ENCODE results near the gene TFDP2.

The TFDP2 gene

GRCh38 chr3:141904203-141904602, 245.1 kb downstream of the TFDP2 start:
- peaks cover 15% of the 10 kb centered on the region for H3K4me1 ChIP-seq (ENCODE audit: low read length)
- H2AFZ ChIP-seq (ENCODE audit: low read depth, low read length), result no peak overlapping the region
- no peak overlapping the region for H3K4me2 ChIP-seq (ENCODE audit: low read length)
- H3K27me3 ChIP-seq (ENCODE audit: low read depth, low read length), result no peaks in the 10 kb centered on the region
- H3K9ac ChIP-seq (ENCODE audit: low read length), result no peak overlapping the region
- peaks cover 5% of the 10 kb centered on the region; the same call in 1 of the 2 replicates for H3K9me3 ChIP-seq (ENCODE audit: insufficient read depth, low read length)
- peaks cover 55% of the 10 kb centered on the region for H3K79me2 ChIP-seq (ENCODE audit: low read length)
- H3K27ac ChIP-seq (ENCODE audit: low read length), result no peak overlapping the region
- peaks cover 6% of the 10 kb centered on the region; the same call in 1 of the 2 replicates for H4K20me1 ChIP-seq (ENCODE audit: insufficient read depth, low read length)
- H3K36me3 ChIP-seq (replicated peaks; ENCODE audit: low read depth, low read length), result peaks cover 42% of the 10 kb centered on the region
- TF ChIP-seq CTCF (IDR thresholded peaks at IDR 0.05; ENCODE audit: low read depth, low read length) (no peak), EZH2phosphoT487 (IDR thresholded peaks at IDR 0.05; ENCODE audit: low read depth) (no peak)
- H3K4me3 ChIP-seq (ENCODE audit: low read length), result no peak overlapping the region

GRCh38 chr3:141901914-141902313, 247.4 kb downstream of the TFDP2 start:
- Histone ChIP-seq H3K9me3 (ENCODE audit: insufficient read depth, low read length) (peaks cover 5% of the 10 kb centered on the region; the same call in 1 of the 2 replicates), H3K27me3 (ENCODE audit: low read depth, low read length) (no peaks in the 10 kb centered on the region), H2AFZ (ENCODE audit: low read depth, low read length) (no peak overlapping the region), H3K4me3 (ENCODE audit: low read length) (no peak overlapping the region), H3K9ac (ENCODE audit: low read length) (no peak overlapping the region), H4K20me1 (ENCODE audit: insufficient read depth, low read length) (peaks cover 10% of the 10 kb centered on the region), H3K4me1 (ENCODE audit: low read length) (peaks cover 15% of the 10 kb centered on the region), H3K36me3 (replicated peaks; ENCODE audit: low read depth, low read length) (peaks cover 44% of the 10 kb centered on the region), H3K79me2 (ENCODE audit: low read length) (peaks cover 76% of the 10 kb centered on the region), H3K27ac (ENCODE audit: low read length) (peak overlapping the region; percentile 19), H3K4me2 (ENCODE audit: low read length) (peak overlapping the region; percentile 39)
- no peak for TF ChIP-seq EZH2phosphoT487 (IDR thresholded peaks at IDR 0.05; ENCODE audit: low read depth)
- TF ChIP-seq CTCF (IDR thresholded peaks at IDR 0.05; ENCODE audit: low read depth, low read length), result no peak

- H3K36me3 ChIP-seq (replicated peaks; ENCODE audit: low read depth, low read length), result peaks cover 40% of the 10 kb centered on the region
- H3K4me2 ChIP-seq (ENCODE audit: low read length), result no peak overlapping the region
- H3K27ac ChIP-seq (ENCODE audit: low read length), result no peak overlapping the region
- H3K9me3 ChIP-seq (ENCODE audit: insufficient read depth, low read length), result peaks cover 5% of the 10 kb centered on the region; the same call in 1 of the 2 replicates
- H3K4me1 ChIP-seq (ENCODE audit: low read length), result peaks cover 15% of the 10 kb centered on the region
- H4K20me1 ChIP-seq (ENCODE audit: insufficient read depth, low read length), result peaks cover 12% of the 10 kb centered on the region
- H2AFZ ChIP-seq (ENCODE audit: low read depth, low read length), result no peak overlapping the region
- H3K4me3 ChIP-seq (ENCODE audit: low read length), result no peak overlapping the region
- H3K79me2 ChIP-seq (ENCODE audit: low read length), result peaks cover 89% of the 10 kb centered on the region
- H3K27me3 ChIP-seq (ENCODE audit: low read depth, low read length), result no peaks in the 10 kb centered on the region
- no peak for TF ChIP-seq EZH2phosphoT487 (IDR thresholded peaks at IDR 0.05; ENCODE audit: low read depth)
- no peak for TF ChIP-seq CTCF (IDR thresholded peaks at IDR 0.05; ENCODE audit: low read depth, low read length)
- no peak overlapping the region for H3K9ac ChIP-seq (ENCODE audit: low read length)
Observed at GRCh38 chr3:141900343-141900742, 249.0 kb downstream of the TFDP2 start.

- no peak overlapping the region for H3K4me2 ChIP-seq (ENCODE audit: low read length)
- peaks cover 97% of the 10 kb centered on the region for H3K79me2 ChIP-seq (ENCODE audit: low read length)
- no peak overlapping the region for H2AFZ ChIP-seq (ENCODE audit: low read depth, low read length)
- H4K20me1 ChIP-seq (ENCODE audit: insufficient read depth, low read length), result peaks cover 13% of the 10 kb centered on the region
- no peak for TF ChIP-seq CTCF (IDR thresholded peaks at IDR 0.05; ENCODE audit: low read depth, low read length)
- TF ChIP-seq EZH2phosphoT487 (IDR thresholded peaks at IDR 0.05; ENCODE audit: low read depth), result no peak
- no peak overlapping the region for H3K4me3 ChIP-seq (ENCODE audit: low read length)
- H3K9me3 ChIP-seq (ENCODE audit: insufficient read depth, low read length), result peaks cover 5% of the 10 kb centered on the region; the same call in 1 of the 2 replicates
- H3K4me1 ChIP-seq (ENCODE audit: low read length), result peaks cover 15% of the 10 kb centered on the region
- no peaks in the 10 kb centered on the region for H3K27me3 ChIP-seq (ENCODE audit: low read depth, low read length)
- H3K9ac ChIP-seq (ENCODE audit: low read length), result no peak overlapping the region
- peaks cover 34% of the 10 kb centered on the region for H3K36me3 ChIP-seq (replicated peaks; ENCODE audit: low read depth, low read length)
- no peak overlapping the region for H3K27ac ChIP-seq (ENCODE audit: low read length)
Observed at GRCh38 chr3:141898908-141899307, 250.4 kb downstream of the TFDP2 start.

All from OCI-LY3 (cell line).